ENCODE measurements around the gene CORT.
"Not testable (repeated sequence)": the region's sequence is repeated elsewhere in the genome, so short reads cannot be mapped to it uniquely, and the experiment has no call there.

The CORT gene

GRCh38 chr1:10444795-10445397 lies 4.9 kb upstream of the CORT start:
- Histone ChIP-seq H3K27ac (ENCODE audit: low read depth, low read length) (no peak overlapping the region), H3K27me3 (ENCODE audit: control insufficient read depth, insufficient read depth, low read length) (no peaks in the 10 kb centered on the region), H3K36me3 (ENCODE audit: control insufficient read depth, insufficient read depth, low read length) (no peaks in the 10 kb centered on the region), H3K4me3 (ENCODE audit: low read length) (no peak overlapping the region), H3K4me1 (ENCODE audit: control insufficient read depth, insufficient read depth, low read length) (no peaks in the 10 kb centered on the region), H3K9ac (ENCODE audit: low read length) (no peak overlapping the region)

- H3K36me3 ChIP-seq (ENCODE audit: control insufficient read depth, insufficient read depth, low read length): no peaks in the 10 kb centered on the region
- H3K27me3 ChIP-seq (ENCODE audit: control insufficient read depth, insufficient read depth, low read length): no peaks in the 10 kb centered on the region
- H3K9ac ChIP-seq (ENCODE audit: low read length): no peak overlapping the region
- no peak overlapping the region for H3K4me3 ChIP-seq (ENCODE audit: low read length)
- H3K27ac ChIP-seq (ENCODE audit: low read depth, low read length): no peak overlapping the region
- H3K4me1 ChIP-seq (ENCODE audit: control insufficient read depth, insufficient read depth, low read length): no peaks in the 10 kb centered on the region
Measured at GRCh38 chr1:10446790-10447422, 2.9 kb upstream of the CORT start.

- Histone ChIP-seq H3K27me3 (ENCODE audit: control insufficient read depth, insufficient read depth, low read length) (no peaks in the 10 kb centered on the region), H3K9ac (ENCODE audit: low read length) (no peak overlapping the region), H3K36me3 (ENCODE audit: control insufficient read depth, insufficient read depth, low read length) (no peaks in the 10 kb centered on the region), H3K4me1 (ENCODE audit: control insufficient read depth, insufficient read depth, low read length) (no peaks in the 10 kb centered on the region), H3K4me3 (ENCODE audit: low read length) (no peak overlapping the region), H3K27ac (ENCODE audit: low read depth, low read length) (no peak overlapping the region)
Measured at GRCh38 chr1:10450156-10450814, 454 bp downstream of the CORT start.

GRCh38 chr1:10450836-10451235 lies 1.0 kb downstream of the CORT start:
- Histone ChIP-seq H3K27me3 (ENCODE audit: control insufficient read depth, insufficient read depth, low read length) (no peaks in the 10 kb centered on the region), H3K36me3 (ENCODE audit: control insufficient read depth, insufficient read depth, low read length) (no peaks in the 10 kb centered on the region), H3K9ac (ENCODE audit: low read length) (no peak overlapping the region), H3K27ac (ENCODE audit: low read depth, low read length) (no peak overlapping the region), H3K4me3 (ENCODE audit: low read length) (no peak overlapping the region), H3K4me1 (ENCODE audit: control insufficient read depth, insufficient read depth, low read length) (no peaks in the 10 kb centered on the region)

- H3K4me1 ChIP-seq (ENCODE audit: control insufficient read depth, insufficient read depth, low read length): no peaks in the 10 kb centered on the region
- H3K9ac ChIP-seq (ENCODE audit: low read length): no peak overlapping the region
- no peak overlapping the region for H3K27ac ChIP-seq (ENCODE audit: low read depth, low read length)
- no peaks in the 10 kb centered on the region for H3K27me3 ChIP-seq (ENCODE audit: control insufficient read depth, insufficient read depth, low read length)
- no peaks in the 10 kb centered on the region for H3K36me3 ChIP-seq (ENCODE audit: control insufficient read depth, insufficient read depth, low read length)
- H3K4me3 ChIP-seq (ENCODE audit: low read length): no peak overlapping the region
Measured at GRCh38 chr1:10451287-10451686, 1.5 kb downstream of the CORT start.

DNA sequence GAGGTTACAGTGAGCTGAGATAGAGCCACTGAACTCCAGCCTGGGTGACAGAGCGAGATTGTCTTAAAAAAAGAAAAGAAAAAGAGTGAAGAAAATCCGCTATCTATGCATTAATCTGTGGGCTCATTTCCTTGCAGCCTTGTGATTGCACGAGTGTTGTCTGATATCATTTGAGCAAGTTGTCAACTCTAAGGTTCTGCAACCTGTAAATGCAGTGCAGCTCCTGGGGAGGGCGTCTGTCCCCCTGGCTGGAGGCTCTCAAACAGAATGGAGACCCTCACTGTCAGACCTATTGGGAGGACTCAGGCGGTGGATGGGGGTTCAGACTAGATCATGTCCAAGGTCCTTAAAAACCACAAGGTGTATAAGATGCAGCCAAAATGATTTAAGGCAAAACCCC lies 6.2 kb downstream of the CORT start:
- Histone ChIP-seq H3K27ac (ENCODE audit: low read depth, low read length) (no peak overlapping the region), H3K4me3 (ENCODE audit: low read length) (no peak overlapping the region), H3K27me3 (ENCODE audit: control insufficient read depth, insufficient read depth, low read length) (no peaks in the 10 kb centered on the region), H3K9ac (ENCODE audit: low read length) (no peak overlapping the region), H3K36me3 (ENCODE audit: control insufficient read depth, insufficient read depth, low read length) (no peaks in the 10 kb centered on the region), H3K4me1 (ENCODE audit: control insufficient read depth, insufficient read depth, low read length) (no peaks in the 10 kb centered on the region)

DNA sequence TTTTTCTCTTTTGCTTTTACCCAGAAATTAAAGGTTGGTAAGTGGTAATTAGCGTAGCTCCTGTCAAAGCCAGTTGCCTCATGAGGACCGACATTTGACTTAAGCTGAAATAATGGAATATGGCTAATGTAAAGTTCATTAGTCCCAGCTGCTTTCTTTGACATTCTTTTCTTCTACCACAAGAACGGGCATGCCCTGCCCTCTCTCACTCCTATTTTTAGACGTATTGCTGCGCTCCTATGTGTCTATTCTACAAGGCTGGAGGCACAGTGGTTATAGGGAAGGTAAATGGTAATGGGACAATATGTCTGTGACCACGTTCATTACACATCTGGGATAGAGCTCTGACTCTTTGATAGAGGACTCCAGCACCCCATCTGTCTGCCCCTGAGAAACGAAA lies 6.8 kb downstream of the CORT start:
- Histone ChIP-seq H3K9ac (ENCODE audit: low read length) (no peak overlapping the region), H3K4me3 (ENCODE audit: low read length) (no peak overlapping the region), H3K4me1 (ENCODE audit: control insufficient read depth, insufficient read depth, low read length) (no peaks in the 10 kb centered on the region), H3K36me3 (ENCODE audit: control insufficient read depth, insufficient read depth, low read length) (peaks cover 4% of the 10 kb centered on the region), H3K27ac (ENCODE audit: low read depth, low read length) (no peak overlapping the region), H3K27me3 (ENCODE audit: control insufficient read depth, insufficient read depth, low read length) (no peaks in the 10 kb centered on the region)

- H3K36me3 ChIP-seq (ENCODE audit: control insufficient read depth, insufficient read depth, low read length); H3K27me3 ChIP-seq (ENCODE audit: control insufficient read depth, insufficient read depth, low read length): not testable (repeated sequence)
Measured at GRCh38 chr1:10457462-10457861, 7.6 kb downstream of the CORT start.

GRCh38 chr1:10457875-10458274 lies 8.0 kb downstream of the CORT start:
- H3K36me3 ChIP-seq (ENCODE audit: control insufficient read depth, insufficient read depth, low read length): peaks cover 13% of the 10 kb centered on the region
- no peak overlapping the region for H3K27ac ChIP-seq (ENCODE audit: low read depth, low read length)
- H3K27me3 ChIP-seq (ENCODE audit: control insufficient read depth, insufficient read depth, low read length): no peaks in the 10 kb centered on the region
- H3K4me3 ChIP-seq (ENCODE audit: low read length): no peak overlapping the region
- H3K9ac ChIP-seq (ENCODE audit: low read length): no peak overlapping the region
- no peaks in the 10 kb centered on the region for H3K4me1 ChIP-seq (ENCODE audit: control insufficient read depth, insufficient read depth, low read length)

More at GRCh38 chr1:10457462-10457861, 7.6 kb downstream of the CORT start:
- H3K9ac ChIP-seq (ENCODE audit: low read length); H3K4me3 ChIP-seq (ENCODE audit: low read length); H3K27ac ChIP-seq (ENCODE audit: low read depth, low read length); H3K4me1 ChIP-seq (ENCODE audit: control insufficient read depth, insufficient read depth, low read length): not testable (repeated sequence)

DNA sequence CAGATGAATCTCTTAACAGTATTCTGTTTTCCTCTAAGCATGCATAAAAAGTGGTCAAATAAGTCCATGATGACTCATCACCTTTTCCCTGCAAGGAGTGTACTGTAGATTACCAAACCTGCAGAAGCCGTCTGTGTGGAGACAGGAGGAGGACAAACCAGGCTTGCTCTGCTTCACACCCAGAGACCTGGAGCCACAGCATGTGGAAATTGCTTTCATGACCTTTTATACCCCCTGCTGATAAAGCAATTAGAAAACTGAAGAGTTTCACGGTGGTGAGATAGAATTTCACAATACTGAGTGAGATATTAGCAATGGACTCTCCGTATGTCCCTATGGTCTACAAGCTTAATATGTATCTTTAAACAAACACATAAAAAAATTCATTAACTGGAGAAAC lies 9.4 kb downstream of the CORT start:
- no peak overlapping the region for H3K27ac ChIP-seq (ENCODE audit: low read depth, low read length)

DNA sequence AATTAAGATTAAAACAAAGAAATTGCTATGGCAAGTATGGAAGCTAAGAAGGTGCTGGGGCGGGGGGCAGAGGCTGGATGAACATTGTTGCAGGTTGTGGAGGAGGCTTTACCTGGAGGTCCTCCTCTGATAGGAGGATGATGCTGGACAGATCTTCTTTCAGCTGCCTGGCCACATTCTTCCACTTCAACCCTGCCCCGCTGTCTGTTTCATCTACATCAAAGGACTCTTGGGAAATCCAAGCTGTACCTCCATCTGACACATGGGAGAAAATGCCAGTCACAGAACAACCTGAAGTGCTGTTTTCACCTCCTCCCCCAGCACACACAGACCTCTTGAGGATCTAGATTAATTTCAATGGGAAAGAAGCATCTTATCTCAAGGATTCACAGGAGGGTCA lies 17.2 kb downstream of the CORT start:
- no peaks in the 10 kb centered on the region for H3K27me3 ChIP-seq (ENCODE audit: control insufficient read depth, insufficient read depth, low read length)
- no peak overlapping the region for H3K9ac ChIP-seq (ENCODE audit: low read length)
- peaks cover 3% of the 10 kb centered on the region for H3K4me1 ChIP-seq (ENCODE audit: control insufficient read depth, insufficient read depth, low read length)
- peaks cover 28% of the 10 kb centered on the region for H3K36me3 ChIP-seq (ENCODE audit: control insufficient read depth, insufficient read depth, low read length)
- H3K4me3 ChIP-seq (ENCODE audit: low read length): no peak overlapping the region
- no peak overlapping the region for H3K27ac ChIP-seq (ENCODE audit: low read depth, low read length)

More for the DNA sequence above, 9.4 kb downstream of the CORT start:
- Histone ChIP-seq H3K9ac (ENCODE audit: low read length) (no peak overlapping the region), H3K27me3 (ENCODE audit: control insufficient read depth, insufficient read depth, low read length) (no peaks in the 10 kb centered on the region), H3K4me1 (ENCODE audit: control insufficient read depth, insufficient read depth, low read length) (no peaks in the 10 kb centered on the region), H3K4me3 (ENCODE audit: low read length) (no peak overlapping the region), H3K36me3 (ENCODE audit: control insufficient read depth, insufficient read depth, low read length) (peaks cover 18% of the 10 kb centered on the region)

DNA sequence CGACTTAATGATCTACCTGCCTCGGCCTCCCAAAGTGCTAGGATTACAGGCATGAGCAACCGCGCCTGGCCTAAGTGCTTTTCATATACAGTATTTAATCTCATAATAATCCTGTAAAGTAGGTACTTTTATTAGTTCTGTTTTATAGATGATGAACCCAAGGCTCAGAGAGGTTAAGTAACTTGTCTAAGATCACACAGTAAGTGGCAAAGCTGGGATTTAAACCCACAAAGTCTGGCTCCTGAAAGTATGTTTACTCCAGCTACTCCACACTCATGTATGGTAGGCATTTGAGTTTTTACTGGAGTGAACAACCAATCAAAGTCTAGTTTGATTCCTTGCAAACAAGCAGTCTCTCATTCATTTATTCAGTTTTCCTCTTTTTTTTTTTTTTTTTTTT lies 20.2 kb downstream of the CORT start:
- H3K36me3 ChIP-seq (ENCODE audit: control insufficient read depth, insufficient read depth, low read length): peaks cover 12% of the 10 kb centered on the region
- no peak overlapping the region for H3K27ac ChIP-seq (ENCODE audit: low read depth, low read length)
- no peak overlapping the region for H3K9ac ChIP-seq (ENCODE audit: low read length)
- no peak overlapping the region for H3K4me3 ChIP-seq (ENCODE audit: low read length)
- no peaks in the 10 kb centered on the region for H3K27me3 ChIP-seq (ENCODE audit: control insufficient read depth, insufficient read depth, low read length)
- peaks cover 3% of the 10 kb centered on the region for H3K4me1 ChIP-seq (ENCODE audit: control insufficient read depth, insufficient read depth, low read length)

All from rectal smooth muscle tissue (tissue), 1 donor.